Myocyte (in vitro differentiated cells): ENCODE data around the gene TAOK2. TPM values are rescaled to one million over a fixed set of nuclear protein-coding genes. Genes with fewer than 3 reads are reported as not detected.

Experiments used
- total RNA-seq: library from RNA; depleted of rRNA; stranded (reverse); fragments of >200 nt; gene quantifications from 2 replicates; pipeline ENCODE4 v1.2.3, GENCODE V29; 2014

Gene TAOK2
- total RNA-seq, 1 donor from 2014 or later, result 49.9 TPM

Other genes starting within 250 kb of the TAOK2 start
- gene C16orf54, start 227.9 kb upstream of the TAOK2 start, total RNA-seq, result not detected in 2 replicates
- not detected in 2 replicates for gene ZG16, start 195.6 kb upstream of the TAOK2 start, total RNA-seq
- gene KIF22, start 183.1 kb upstream of the TAOK2 start, total RNA-seq, result 10.2 and 10.9 TPM in 2 replicates
- gene MAZ, start 167.3 kb upstream of the TAOK2 start, total RNA-seq, result 136 and 218 TPM in 2 replicates
- gene PRRT2, start 161.7 kb upstream of the TAOK2 start, total RNA-seq, result 0.83 and 3.1 TPM in 2 replicates
- gene PAGR1, start 157.7 kb upstream of the TAOK2 start, total RNA-seq, result 38.4 and 49.0 TPM in 2 replicates
- 361 and 417 TPM in 2 replicates for gene MVP, start 153.4 kb upstream of the TAOK2 start, total RNA-seq
- gene CDIPT, start 110.6 kb upstream of the TAOK2 start, total RNA-seq, result 47.2 and 53.9 TPM in 2 replicates
- gene SEZ6L2, start 74.3 kb upstream of the TAOK2 start, total RNA-seq, result 6.4 and 11.8 TPM in 2 replicates
- 3.9 and 4.0 TPM in 2 replicates for gene ASPHD1, start 73.4 kb upstream of the TAOK2 start, total RNA-seq
- gene KCTD13, start 47.6 kb upstream of the TAOK2 start, total RNA-seq, result 6.8 and 9.3 TPM in 2 replicates
- 89.8 and 92.2 TPM in 2 replicates for gene TMEM219, start 11.8 kb upstream of the TAOK2 start, total RNA-seq
- 11.9 and 12.7 TPM in 2 replicates for gene HIRIP3, start 21.7 kb downstream of the TAOK2 start, total RNA-seq
- gene INO80E, start 22.4 kb downstream of the TAOK2 start, total RNA-seq, result 43.8 and 97.6 TPM in 2 replicates
- gene DOC2A, start 37.2 kb downstream of the TAOK2 start, total RNA-seq, result not detected in 2 replicates
- gene C16orf92, start 49.3 kb downstream of the TAOK2 start, total RNA-seq, result not detected in 2 replicates
- gene TLCD3B, start 57.4 kb downstream of the TAOK2 start, total RNA-seq, result 0.21 and 1.0 TPM in 2 replicates
- gene ALDOA, start 91.9 kb downstream of the TAOK2 start, total RNA-seq, result 2,927 and 3,693 TPM in 2 replicates
- gene PPP4C, start 102.1 kb downstream of the TAOK2 start, total RNA-seq, result 79.8 and 80.3 TPM in 2 replicates
- 0.45 and 1.4 TPM in 2 replicates for gene TBX6, start 118.1 kb downstream of the TAOK2 start, total RNA-seq
- 41.3 and 52.2 TPM in 2 replicates for gene YPEL3, start 122.3 kb downstream of the TAOK2 start, total RNA-seq
- 0.24 and 0.47 TPM in 2 replicates for gene GDPD3, start 139.7 kb downstream of the TAOK2 start, total RNA-seq
- gene MAPK3, start 149.4 kb downstream of the TAOK2 start, total RNA-seq, result 13.7 and 20.9 TPM in 2 replicates
- gene CORO1A, start 209.7 kb downstream of the TAOK2 start, total RNA-seq, result 0.21 and 1.5 TPM in 2 replicates
- gene BOLA2B, start 219.8 kb downstream of the TAOK2 start, total RNA-seq, result 66.2 and 236 TPM in 2 replicates
- gene SLX1A, start 220.0 kb downstream of the TAOK2 start, total RNA-seq, result 12.7 and 26.6 TPM in 2 replicates
- 1.3 and 3.0 TPM in 2 replicates for gene SULT1A3, start 225.4 kb downstream of the TAOK2 start, total RNA-seq